ENCODE measurements around the gene CYP4F11.
"Not testable (repeated sequence)": the region's sequence is repeated elsewhere in the genome, so short reads cannot be mapped to it uniquely, and the experiment has no call there.

Gene CYP4F11, protein sequence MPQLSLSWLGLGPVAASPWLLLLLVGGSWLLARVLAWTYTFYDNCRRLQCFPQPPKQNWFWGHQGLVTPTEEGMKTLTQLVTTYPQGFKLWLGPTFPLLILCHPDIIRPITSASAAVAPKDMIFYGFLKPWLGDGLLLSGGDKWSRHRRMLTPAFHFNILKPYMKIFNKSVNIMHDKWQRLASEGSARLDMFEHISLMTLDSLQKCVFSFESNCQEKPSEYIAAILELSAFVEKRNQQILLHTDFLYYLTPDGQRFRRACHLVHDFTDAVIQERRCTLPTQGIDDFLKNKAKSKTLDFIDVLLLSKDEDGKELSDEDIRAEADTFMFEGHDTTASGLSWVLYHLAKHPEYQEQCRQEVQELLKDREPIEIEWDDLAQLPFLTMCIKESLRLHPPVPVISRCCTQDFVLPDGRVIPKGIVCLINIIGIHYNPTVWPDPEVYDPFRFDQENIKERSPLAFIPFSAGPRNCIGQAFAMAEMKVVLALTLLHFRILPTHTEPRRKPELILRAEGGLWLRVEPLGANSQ

DNA sequence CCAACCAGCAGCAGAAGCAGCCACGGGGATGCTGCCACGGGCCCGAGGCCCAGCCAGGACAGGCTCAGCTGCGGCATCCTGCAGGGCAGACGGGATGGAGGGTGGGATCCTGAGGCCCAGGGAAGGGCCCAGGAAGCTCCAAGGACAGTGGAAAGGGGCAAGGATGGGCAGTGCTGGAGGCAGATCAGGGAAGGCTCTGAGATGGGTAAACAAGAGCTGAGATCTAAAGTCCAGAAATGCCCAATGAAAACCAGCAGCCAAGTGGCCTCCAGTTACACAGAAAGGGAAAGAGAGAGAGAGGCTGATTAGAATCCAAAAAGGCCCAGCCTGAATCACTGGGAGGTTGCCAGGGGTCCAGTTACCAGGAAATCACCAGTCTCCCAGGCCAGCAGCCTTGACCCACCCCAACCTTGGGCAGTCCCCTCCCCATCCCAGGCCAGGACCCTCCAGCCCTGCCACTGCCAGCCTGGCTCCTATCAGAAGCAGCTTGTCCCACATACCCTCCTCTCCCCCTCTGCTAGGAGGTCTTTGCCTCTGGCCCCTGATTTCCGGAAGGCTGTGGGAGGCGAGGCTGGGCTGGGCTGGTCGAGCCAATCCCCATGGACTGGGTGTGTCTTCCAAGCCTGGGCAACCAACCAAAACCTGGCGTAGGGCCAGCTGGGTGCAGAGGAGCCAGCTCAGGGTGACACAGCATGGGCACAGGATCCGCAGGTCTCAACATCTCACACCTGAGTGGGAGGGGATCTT is at the start of gene CYP4F11:
Gene CYP4F11, minus strand, starts transcription at position 198 of the 747 bp plus-strand sequence. Its CDS starts 121 bp downstream, at position 77.
- no peak for DNase-seq (ENCODE audit: low read depth in 2 of 2)

DNA sequence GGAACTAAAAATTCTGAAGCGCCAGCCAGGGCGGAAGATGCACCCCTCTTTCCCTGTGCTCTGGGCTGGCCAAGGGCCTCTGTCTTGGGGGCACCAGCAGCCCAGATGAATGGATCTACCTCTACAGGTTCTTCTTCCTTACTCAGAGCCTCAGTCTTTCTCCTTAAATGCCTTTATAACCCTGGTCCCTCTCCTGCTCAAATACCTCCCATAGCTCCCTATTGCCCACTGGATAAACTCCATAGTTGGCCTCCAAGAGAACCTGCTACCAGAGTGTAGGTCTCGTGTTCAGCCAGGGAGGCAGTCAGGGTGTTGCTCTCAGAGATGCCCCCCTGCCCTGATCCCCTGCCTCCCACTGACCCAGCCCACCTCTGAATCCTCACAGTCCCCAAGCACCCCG is 45.0 kb upstream of the CYP4F11 start:
- no peak for DNase-seq (ENCODE audit: low read depth in 2 of 2)

DNA sequence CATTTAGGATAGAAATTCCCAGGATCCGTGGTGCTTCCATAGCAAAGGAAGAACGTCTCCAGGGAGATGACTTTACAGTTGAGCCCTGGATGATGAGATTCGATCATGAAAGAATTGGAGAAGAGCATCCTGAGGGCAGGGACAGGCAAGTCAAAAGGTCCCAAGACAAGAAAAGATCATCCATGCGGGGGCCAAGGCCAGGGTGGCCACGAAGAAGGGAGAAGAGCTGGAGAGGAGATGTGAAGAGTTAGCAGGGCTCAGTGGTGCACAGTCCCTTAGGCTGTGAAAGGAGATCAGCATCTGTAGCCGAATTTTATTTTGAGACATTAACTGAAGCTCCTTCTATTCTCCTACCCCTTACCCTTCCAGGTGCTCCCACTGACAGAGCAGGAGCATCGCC is 43.4 kb upstream of the CYP4F11 start:
- no peak for DNase-seq (ENCODE audit: low read depth in 2 of 2)

DNA sequence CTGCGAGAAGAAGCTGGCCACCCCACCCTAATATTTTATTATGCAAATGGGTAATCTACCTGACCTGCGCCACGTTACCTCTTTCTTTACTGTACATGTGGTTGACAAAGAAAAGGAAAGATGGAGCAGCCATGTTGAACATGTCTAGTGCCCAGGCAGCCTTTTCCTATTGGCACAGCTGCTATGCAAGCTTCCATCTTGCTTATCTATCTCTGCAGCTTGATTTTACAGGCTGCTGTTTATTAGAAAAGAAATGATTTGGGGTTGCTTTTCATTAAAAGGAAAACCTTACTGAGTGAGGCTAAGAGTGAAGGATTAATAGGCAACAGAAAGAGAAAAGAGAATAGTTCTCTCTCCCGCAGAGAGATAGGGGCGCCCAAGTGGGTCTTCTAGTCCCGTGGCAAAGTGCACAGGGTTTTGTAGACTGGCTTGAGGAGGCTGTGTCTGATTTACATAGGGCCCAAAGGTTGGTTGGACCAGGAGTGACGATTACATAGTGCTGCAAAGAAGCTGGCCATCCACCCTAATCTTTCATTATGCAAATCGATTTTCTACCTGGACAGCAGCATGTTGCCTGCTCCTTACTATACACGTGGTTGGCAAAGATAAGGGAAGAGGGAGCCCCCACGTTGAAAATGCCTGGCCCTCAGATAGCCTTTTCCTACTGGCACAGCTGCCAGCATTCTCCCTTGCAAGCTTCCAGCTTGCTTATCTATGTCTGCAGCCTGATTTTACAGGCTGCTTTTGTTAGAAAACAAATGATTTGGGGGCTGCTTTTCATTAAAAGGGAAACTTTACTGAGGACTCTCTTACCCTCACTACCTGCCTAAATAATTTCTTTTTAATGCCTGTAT is 42.7 kb upstream of the CYP4F11 start:
- DNase-seq (ENCODE audit: low read depth in 2 of 2) = no peak

DNA sequence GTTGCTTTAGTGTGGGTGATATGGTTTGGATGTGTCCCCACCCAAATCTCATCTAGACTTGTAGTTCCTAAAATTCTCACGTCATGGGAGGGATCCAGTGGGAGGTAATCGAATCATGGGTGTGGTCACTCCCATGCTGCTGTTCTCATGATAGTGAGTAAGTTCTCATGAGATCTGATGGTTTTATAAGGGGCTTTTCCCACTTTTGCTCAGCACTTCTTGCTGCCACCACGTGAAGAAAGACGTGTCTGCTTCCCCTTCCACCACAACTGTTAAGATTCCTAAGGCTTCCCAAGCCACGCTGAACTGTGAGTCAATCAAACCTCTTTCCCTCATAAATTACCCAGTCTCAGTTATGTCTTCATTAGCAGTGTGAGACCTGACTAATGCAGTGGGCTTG is 40.5 kb upstream of the CYP4F11 start:
- no peak for DNase-seq (ENCODE audit: low read depth in 2 of 2)

DNA sequence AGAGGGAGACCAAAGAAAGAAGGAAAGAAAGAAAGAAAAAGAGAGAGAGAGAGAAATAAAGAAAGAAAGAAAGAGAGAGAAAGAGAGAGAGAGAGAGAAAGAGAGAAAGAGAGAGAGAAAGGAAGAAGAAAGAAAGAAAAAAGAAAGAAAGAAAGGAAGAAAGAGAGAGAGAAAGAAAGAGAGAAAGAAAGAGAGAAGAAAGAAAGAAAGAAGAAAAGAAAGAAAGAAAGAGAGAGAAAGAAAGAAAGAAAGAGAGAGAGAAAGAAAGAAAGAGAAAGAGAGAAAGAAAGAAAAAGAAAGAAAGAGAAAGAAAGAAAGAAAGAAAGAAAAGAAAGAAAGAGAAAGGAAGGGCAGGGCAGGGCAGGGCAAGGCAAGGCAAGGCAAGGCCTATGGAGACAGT is 37.7 kb upstream of the CYP4F11 start:
- not testable (repeated sequence) for DNase-seq (ENCODE audit: low read depth in 2 of 2)

DNA sequence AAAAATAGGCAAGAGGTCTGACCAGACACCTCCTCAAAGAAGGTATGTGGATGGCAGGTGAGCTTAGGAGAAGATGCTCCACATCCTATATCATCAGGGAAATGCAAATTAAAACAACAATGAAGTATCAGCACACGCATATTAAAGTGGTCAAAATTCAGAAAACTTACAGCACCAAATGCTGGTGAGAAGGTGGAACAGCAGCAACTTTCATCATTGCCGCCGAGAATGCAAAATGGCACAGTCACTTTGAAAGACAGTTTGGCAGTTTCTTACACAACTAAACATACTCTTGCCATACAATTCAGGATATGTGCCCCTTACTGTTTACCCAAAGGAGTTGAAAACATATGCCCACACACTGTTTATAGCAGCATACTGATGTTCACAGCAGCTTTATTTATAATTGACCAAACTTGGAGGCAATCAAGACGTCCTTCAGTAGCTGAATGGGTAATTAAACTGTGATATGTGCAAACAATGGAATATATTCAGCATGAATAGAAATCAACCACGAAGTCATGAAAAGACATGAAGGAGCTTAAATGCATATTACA is 37.0 kb upstream of the CYP4F11 start:
- DNase-seq (ENCODE audit: low read depth in 2 of 2) = no peak

DNA sequence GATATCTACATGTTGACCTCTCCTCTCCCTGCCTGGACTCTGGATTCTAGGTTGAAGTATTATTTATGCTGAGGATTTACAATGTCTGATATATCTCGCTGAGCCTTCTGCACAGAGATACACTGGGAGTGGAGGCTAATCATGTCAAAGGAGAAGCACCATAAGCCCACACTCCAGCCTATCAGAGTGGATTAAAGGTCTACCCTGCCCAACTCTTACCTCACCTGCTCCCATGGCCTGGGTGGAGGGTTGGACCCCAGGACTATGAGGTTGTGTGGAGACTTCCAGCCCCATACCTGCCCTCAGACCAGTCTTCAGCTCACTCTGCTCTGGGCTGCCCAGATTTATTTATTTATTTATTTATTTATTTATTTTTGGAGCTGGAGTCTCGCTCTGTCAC is 29.9 kb upstream of the CYP4F11 start:
- no peak for DNase-seq (ENCODE audit: low read depth in 2 of 2)

DNA sequence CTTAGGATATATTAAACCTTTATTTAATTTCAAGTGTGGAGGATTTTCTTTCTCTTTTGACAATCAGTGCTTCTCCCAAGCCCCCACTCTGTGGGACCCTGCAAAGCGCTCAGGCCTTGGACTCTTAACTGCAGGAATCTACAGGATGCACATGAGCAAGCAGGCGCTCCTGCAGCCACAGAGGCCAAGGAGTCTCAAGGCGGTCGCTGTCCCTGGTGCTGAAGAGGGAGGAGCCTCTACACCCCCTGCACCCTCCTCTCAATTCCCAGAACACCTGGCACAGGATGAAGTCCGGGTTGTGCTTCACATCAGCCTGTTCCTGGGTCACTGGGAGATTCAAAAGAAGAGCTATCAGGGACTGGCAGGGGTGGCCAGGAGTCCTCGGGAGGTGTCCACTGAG is 28.0 kb upstream of the CYP4F11 start:
- no peak for DNase-seq (ENCODE audit: low read depth in 2 of 2)

DNA sequence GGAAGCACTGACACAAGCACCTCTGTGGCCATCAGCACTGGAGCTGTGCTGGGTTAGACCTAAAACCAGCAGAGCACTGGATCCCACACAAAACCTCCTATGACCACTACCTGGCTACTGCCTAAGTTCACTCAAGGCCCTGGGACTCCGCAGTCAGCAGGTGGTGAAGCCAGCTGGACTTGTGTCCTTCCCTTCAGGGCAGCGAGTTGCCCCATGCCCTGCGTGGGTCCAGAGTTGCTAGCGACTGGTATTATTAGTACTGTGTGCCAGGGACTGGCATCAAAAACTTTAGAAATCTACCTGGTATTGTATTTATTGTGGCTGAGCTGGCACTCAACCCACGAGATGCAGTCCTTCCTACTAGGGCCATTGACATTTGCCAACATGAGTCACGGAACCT is 20.5 kb upstream of the CYP4F11 start:
- DNase-seq (ENCODE audit: low read depth in 2 of 2) = no peak

DNA sequence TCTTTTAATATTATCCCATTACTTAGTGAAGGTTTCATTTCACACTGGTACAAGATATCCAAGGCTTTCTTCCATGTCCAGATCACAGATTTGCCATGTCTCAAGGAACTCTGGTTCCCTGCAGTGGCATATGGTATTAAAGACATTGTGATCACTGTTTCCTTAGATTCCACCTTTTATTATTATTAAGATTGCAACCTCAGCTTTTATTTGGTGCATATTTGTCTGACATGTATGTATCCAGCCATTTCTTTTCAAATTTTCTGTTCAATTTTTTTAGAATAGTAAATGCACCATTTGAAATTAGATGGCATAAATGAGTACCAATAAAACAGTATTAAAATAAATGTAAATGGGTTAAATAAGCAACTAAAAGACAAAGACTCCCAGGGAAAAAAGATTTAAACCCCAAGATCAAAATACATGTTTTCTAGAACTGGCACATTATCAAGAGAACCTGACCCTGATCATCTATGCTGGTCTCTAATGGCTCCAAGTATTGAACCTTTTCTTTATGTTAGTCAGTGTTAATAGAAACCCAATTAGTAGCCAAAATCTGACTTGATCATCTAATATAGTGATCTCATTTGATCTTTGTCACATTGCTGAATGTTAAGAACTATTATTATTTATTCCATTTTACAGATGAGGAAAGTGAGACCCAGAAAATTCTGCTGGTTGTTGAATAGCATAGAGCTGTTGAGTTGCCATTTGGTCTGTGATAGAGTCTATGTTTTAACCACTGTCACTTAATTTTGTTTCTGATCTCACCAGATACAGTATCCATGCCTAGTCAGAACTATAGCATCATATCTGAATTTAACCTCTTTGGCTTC is 14.1 kb upstream of the CYP4F11 start, which contains the start of gene OR10H4:
Gene OR10H4, plus strand, starts transcription at position 786 of the 836 bp plus-strand sequence. Its CDS starts 0 bp downstream, at position 786.
- DNase-seq (ENCODE audit: low read depth in 2 of 2) = no peak

DNA sequence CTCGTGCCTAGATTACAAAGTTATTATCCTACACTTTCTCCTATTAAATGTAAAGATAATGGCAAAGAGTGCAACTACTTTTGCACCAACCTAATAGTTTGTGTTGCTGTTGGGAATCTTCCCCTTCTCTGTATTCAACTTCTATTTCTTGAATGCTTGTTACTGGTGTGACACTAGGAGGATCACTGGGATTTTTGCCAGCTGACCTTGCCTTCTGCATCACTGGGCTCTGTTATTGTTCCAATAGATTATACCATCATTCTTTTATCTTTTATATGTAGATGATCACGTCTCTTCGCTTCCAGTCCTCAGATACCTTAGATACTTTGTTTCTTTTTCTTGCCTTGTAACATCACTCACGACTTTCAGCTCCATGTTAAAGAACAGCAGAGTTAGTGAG is 11.0 kb upstream of the CYP4F11 start:
- DNase-seq (ENCODE audit: low read depth in 2 of 2) = no peak

DNA sequence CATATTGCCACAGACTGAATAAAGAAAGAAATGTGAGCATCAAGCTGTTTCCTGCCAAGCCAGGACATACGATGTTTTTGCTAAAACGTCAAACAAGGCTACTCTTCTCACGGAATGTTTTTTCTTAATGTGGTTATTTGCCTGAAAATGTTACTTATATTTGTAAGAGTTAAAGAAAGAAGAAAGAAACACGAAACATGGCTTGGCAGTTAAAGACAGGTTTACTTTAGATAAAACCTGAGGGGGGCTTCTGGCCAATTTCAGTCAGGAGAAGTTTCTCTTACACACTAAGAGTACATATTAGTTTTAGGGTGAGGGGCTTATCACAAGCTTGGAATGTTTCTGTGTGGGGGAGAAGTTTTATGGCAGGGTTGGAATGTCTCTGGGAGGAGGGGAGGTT is 10.1 kb upstream of the CYP4F11 start:
- DNase-seq (ENCODE audit: low read depth in 2 of 2) = no peak

DNA sequence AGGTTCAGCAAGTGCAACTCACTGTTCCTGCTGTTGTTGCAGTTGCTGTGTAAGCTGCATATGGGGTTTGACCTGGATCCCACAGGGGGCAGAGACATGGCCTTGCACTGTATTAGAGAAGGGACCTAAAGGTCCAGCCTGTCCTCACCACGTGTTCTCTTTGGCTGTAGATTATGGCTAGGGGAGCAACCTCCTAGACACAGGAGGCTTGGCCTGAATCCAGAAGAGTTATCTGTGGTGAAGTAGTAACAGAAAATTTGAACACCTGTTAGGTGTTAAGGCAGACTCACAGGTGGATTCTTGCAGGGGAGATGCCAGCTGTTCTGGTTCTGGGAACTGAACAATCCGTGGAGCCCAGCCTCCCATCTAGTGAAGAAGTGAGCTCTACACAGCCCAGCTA is 3.4 kb upstream of the CYP4F11 start:
- DNase-seq (ENCODE audit: low read depth in 2 of 2) = no peak

DNA sequence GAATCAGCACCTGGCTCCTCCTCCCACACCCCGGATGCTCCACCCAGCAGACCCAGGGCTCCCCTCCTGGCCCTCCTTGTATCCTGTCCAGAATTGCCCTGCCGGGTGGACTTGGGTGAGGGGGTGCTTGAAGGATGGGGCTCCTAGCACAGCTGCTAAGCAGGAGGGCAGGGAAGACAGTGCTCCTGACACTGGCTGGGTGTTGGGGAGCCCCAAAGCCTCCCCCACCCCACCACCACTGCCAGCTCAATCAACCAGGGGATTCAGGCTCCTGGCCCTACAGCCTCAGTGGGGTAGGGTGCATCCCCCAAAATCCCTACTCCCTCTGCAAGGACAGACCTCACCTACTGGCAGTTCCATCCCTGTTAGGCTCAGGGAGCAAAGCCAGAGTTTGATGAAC is 2.6 kb upstream of the CYP4F11 start:
- no peak for DNase-seq (ENCODE audit: low read depth in 2 of 2)

DNA sequence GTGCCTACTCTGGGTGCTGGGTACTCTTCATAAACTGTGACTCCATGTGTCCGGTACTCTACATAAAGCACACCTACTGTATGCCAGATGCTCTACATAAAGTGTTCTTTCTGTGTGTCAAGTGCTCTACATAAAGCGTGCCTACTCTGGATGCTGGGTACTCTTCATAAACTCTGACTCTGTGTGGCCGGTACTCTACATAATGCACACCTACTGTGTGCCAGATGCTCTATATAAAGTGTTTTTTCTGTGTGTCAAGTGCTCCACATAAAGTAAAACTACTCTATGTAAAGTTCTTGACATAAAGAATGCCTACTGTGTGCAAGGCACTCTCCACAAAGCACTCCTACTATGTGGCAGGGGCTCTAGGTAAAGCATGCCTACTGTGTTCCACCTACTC is 1.8 kb upstream of the CYP4F11 start:
- no peak for DNase-seq (ENCODE audit: low read depth in 2 of 2)

DNA sequence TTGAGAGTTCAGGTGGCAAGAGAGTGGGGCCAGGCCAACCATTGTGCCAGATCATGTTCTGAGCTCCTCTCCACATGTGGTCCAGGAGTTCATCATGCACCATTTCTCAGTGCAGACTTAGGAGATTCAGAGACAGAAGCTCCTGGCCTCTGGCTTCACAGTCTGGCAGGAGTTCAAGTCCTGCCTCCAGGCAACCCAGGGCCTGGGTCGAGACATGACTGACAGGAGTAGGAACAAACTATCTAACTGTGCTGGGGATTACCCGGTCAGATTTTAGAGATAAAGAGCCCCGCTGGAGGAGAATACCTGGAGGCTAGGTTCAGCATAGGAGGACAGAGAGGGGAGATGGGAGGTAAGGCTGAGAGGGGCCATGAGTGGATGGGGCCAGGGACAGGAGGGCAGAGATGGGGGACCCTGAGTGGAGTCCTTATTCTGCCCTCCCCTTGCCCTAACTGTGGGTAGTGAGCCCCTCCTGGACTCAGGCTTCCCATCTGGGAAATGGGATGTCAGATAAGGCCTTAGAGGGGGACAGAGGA is 906 bp upstream of the CYP4F11 start:
- no peak for DNase-seq (ENCODE audit: low read depth in 2 of 2)

DNA sequence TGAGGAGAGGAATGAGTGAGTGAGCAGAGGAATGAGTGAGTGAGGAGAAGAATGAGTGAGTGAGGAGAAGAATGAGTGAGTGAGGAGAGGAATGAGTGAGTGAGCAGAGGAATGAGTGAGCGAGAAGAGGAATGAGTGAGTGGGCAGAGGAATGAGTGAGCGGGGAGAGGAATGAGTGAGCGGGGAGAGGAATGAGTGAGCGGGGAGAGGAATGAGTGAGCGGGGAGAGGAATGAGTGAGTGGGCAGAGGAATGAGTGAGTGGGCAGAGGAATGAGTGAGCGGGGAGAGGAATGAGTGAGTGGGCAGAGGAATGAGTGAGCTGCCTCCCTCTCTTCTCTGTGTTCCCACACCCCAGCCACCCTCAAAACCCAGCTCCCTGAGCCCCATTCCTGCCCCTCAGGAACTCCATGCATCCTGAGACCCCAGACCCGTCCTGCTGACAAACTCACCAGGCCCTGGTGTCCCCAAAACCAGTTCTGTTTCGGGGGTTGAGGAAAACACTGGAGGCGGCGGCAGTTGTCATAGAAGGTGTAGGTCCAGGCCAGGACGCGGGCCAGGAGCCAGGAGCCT is 483 bp downstream of the CYP4F11 start:
- not testable (repeated sequence) for DNase-seq (ENCODE audit: low read depth in 2 of 2)

DNA sequence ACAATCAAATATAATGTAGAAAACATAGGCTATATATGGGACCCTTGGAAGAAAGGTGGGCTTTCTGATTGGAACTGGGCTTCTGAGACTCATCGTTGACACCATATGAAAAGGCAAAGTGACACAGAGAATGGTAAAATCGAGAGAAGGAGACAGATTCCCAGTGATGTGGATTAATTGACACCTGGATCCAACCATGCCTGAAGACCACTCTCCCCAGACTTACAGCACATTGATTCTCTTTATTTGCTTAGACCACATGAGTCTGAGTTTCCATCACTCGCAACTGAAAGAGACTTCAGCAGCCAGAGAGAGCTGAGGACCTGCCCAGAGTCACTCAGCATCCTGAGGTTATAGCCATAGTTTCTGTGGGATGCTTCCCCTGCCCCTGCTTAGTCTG is 6.0 kb downstream of the CYP4F11 start:
- no peak for DNase-seq (ENCODE audit: low read depth in 2 of 2)

DNA sequence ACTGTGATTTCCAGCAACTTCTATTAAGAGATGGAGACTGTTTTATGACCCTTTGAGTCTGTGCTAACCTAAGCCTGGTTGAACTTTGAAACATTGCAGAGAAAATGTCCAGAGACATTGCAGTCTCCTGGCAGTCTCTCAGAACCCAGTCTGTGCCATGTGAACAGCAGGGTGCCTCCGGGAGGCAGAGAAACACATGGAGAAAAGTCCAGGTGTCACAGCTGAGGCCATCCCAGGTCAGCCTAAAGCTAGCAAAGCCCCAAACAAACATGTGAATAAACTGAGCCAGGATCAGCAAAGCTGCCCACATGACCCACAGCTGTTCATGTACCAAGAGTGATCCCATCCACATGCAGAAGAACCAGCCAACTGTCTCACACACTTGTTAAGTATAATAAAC is 7.8 kb downstream of the CYP4F11 start:
- no peak for DNase-seq (ENCODE audit: low read depth in 2 of 2)
